Globus pallidus (tissue), 1 donor: Measurements from ENCODE around the gene CSNK1G1.
"Not testable (repeated sequence)": the region's sequence is repeated elsewhere in the genome, so short reads cannot be mapped to it uniquely, and the experiment has no call there.

ENCODE experiments used
- DNase-seq: peaks from one replicate; pipeline ENCODE4 v3.0.0-alpha.2; 2015; ENCODE audit warnings: low spot score

Gene CSNK1G1

GRCh38 chr15:64287953-64288352 lies 68.0 kb downstream of the CSNK1G1 start:
- DNase-seq: no peak

- no peak for DNase-seq
Observed at GRCh38 chr15:64286473-64286872, 69.5 kb downstream of the CSNK1G1 start.

GRCh38 chr15:64285871-64286270 lies 70.1 kb downstream of the CSNK1G1 start:
- DNase-seq: no peak

GRCh38 chr15:64285150-64285549 lies 70.8 kb downstream of the CSNK1G1 start:
- DNase-seq: no peak

- DNase-seq: no peak
Observed at GRCh38 chr15:64284042-64284441, 71.9 kb downstream of the CSNK1G1 start.

GRCh38 chr15:64282701-64283100 lies 73.3 kb downstream of the CSNK1G1 start:
- DNase-seq: no peak

GRCh38 chr15:64279131-64279530 lies 76.8 kb downstream of the CSNK1G1 start:
- DNase-seq: no peak

GRCh38 chr15:64275934-64276333 lies 80.0 kb downstream of the CSNK1G1 start:
- no peak for DNase-seq

GRCh38 chr15:64274341-64274950 lies 81.5 kb downstream of the CSNK1G1 start:
- DNase-seq: peak; percentile 0

- DNase-seq: no peak
Observed at GRCh38 chr15:64267331-64267973, 88.5 kb downstream of the CSNK1G1 start.

- DNase-seq: not testable (repeated sequence)
Observed at GRCh38 chr15:64265188-64265587, 90.8 kb downstream of the CSNK1G1 start.

GRCh38 chr15:64264502-64264901 lies 91.5 kb downstream of the CSNK1G1 start:
- no peak for DNase-seq

- no peak for DNase-seq
Observed at GRCh38 chr15:64263567-64263966, 92.4 kb downstream of the CSNK1G1 start.

- DNase-seq: no peak
Observed at GRCh38 chr15:64256051-64256450, 99.9 kb downstream of the CSNK1G1 start.

- DNase-seq: no peak
Observed at GRCh38 chr15:64251658-64252057, 104.3 kb downstream of the CSNK1G1 start.

- DNase-seq: no peak
Observed at GRCh38 chr15:64251121-64251520, 104.9 kb downstream of the CSNK1G1 start.

- no peak for DNase-seq
Observed at GRCh38 chr15:64249883-64250575, 105.9 kb downstream of the CSNK1G1 start.

GRCh38 chr15:64249406-64249805 lies 106.6 kb downstream of the CSNK1G1 start:
- DNase-seq: no peak

GRCh38 chr15:64247906-64248541 lies 107.9 kb downstream of the CSNK1G1 start:
- DNase-seq: peak; percentile 20

- DNase-seq: no peak
Observed at GRCh38 chr15:64247535-64247905, 108.5 kb downstream of the CSNK1G1 start.

- peak; percentile 7 for DNase-seq
Observed at GRCh38 chr15:64246364-64247189, 109.4 kb downstream of the CSNK1G1 start.

GRCh38 chr15:64245405-64245804 lies 110.6 kb downstream of the CSNK1G1 start:
- DNase-seq: no peak
